ENCODE data around the gene MSH4. TPM values are rescaled to one million over a fixed set of nuclear protein-coding genes. Genes with fewer than 3 reads are reported as not detected.
A peak's percentile ranks its signal among the peaks of the same experiment; 100 is the strongest.
"Not testable (repeated sequence)": the region's sequence is repeated elsewhere in the genome, so short reads cannot be mapped to it uniquely, and the experiment has no call there.

MSH4 gene
- total RNA-seq, 1 donor from 2014 or later = 0.57 TPM

DNA sequence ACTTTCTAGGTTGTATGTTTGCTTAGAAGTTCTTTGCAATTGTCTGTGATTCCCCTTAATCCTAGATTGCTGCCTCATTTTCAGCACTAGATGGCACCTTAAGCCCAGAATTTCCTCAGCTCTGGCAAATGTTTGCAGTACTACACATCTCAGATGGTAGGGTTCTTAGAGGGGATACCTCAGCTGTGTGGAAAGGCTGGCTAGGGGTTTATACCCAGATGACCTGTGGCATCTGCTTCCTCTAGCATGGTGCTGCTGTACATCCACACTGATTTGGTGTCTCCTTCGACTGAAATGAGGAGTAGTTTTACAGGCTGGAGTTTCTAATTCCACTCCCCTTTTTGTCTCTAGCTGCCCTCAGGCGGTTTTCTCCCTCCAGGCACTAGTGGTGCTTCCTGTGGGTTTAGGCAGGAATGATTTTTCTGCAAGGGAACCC lies 112.1 kb downstream of the MSH4 start:
- H3K27me3 Mint-ChIP-seq = no peaks in the 10 kb centered on the region
- no peak for DNase-seq (ENCODE audit: low spot score, unreplicated experiment)
- H3K4me3 Mint-ChIP-seq (ENCODE audit: low read depth) = no peak overlapping the region
- peaks cover 2% of the 10 kb centered on the region for H3K4me1 Mint-ChIP-seq (ENCODE audit: low read depth)
- H3K27ac Mint-ChIP-seq = no peak overlapping the region
- peaks cover 8% of the 10 kb centered on the region for H3K9me3 Mint-ChIP-seq (ENCODE audit: low read depth)
- no peaks in the 10 kb centered on the region for H3K36me3 Mint-ChIP-seq (ENCODE audit: insufficient read depth)
- TF ChIP-seq, protein P1, sequence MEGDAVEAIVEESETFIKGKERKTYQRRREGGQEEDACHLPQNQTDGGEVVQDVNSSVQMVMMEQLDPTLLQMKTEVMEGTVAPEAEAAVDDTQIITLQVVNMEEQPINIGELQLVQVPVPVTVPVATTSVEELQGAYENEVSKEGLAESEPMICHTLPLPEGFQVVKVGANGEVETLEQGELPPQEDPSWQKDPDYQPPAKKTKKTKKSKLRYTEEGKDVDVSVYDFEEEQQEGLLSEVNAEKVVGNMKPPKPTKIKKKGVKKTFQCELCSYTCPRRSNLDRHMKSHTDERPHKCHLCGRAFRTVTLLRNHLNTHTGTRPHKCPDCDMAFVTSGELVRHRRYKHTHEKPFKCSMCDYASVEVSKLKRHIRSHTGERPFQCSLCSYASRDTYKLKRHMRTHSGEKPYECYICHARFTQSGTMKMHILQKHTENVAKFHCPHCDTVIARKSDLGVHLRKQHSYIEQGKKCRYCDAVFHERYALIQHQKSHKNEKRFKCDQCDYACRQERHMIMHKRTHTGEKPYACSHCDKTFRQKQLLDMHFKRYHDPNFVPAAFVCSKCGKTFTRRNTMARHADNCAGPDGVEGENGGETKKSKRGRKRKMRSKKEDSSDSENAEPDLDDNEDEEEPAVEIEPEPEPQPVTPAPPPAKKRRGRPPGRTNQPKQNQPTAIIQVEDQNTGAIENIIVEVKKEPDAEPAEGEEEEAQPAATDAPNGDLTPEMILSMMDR (IDR thresholded peaks at IDR 0.05; ENCODE audit: unreplicated experiment) = peak; percentile 61

DNA sequence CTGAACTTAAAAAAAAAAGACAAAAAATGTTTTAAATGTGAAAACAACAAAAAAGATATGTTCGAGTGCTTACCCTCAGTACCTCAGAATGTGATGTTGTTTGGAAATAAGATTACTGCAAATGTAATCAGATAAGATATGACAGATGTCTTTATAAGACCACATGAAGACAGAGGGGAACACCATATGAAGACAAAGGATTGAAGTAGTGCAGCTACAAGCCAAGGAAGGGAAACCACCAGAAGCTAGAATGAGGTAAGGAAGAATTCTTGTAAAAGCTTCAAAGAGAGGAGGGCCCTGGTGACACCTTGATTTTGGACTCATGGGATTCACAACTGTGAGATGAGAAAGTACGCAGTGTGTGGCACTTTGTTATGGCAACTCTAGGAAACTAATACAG lies 120.2 kb downstream of the MSH4 start:
- H3K36me3 Mint-ChIP-seq (ENCODE audit: insufficient read depth) = no peaks in the 10 kb centered on the region

DNA sequence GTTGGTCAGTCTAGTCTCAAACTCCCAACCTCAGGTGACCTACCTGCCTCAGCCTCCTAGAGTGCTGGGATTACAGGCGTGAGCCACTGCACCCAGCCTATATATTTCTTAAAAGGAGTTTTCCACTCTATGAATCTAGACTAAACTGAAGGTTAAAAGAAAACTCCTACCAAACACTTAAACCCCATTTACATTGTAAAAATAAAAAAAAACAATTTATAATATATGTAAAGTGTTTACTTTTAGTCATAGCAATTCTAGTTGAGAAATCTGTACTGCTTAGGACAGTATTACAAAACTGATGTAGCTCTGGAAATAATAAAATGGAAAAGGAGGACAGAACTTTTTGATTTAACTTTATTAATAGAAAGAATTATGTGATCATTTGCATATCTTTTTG lies 126.0 kb downstream of the MSH4 start:
- Mint-ChIP-seq H3K27ac (no peak overlapping the region), H3K27me3 (no peaks in the 10 kb centered on the region), H3K9me3 (ENCODE audit: low read depth) (peaks cover 5% of the 10 kb centered on the region), H3K4me3 (ENCODE audit: low read depth) (no peak overlapping the region), H3K36me3 (ENCODE audit: insufficient read depth) (no peaks in the 10 kb centered on the region), H3K4me1 (ENCODE audit: low read depth) (no peaks in the 10 kb centered on the region)
- TF ChIP-seq, protein P1 (IDR thresholded peaks at IDR 0.05; ENCODE audit: unreplicated experiment) = no peak
- DNase-seq (ENCODE audit: low spot score, unreplicated experiment) = no peak

More for the DNA sequence above, 120.2 kb downstream of the MSH4 start:
- no peaks in the 10 kb centered on the region for H3K27me3 Mint-ChIP-seq
- no peak overlapping the region for H3K4me3 Mint-ChIP-seq (ENCODE audit: low read depth)
- DNase-seq (ENCODE audit: low spot score, unreplicated experiment) = no peak
- no peaks in the 10 kb centered on the region for H3K4me1 Mint-ChIP-seq (ENCODE audit: low read depth)
- H3K27ac Mint-ChIP-seq = no peak overlapping the region
- peaks cover 5% of the 10 kb centered on the region for H3K9me3 Mint-ChIP-seq (ENCODE audit: low read depth)
- TF ChIP-seq, protein P1 (IDR thresholded peaks at IDR 0.05; ENCODE audit: unreplicated experiment) = no peak

DNA sequence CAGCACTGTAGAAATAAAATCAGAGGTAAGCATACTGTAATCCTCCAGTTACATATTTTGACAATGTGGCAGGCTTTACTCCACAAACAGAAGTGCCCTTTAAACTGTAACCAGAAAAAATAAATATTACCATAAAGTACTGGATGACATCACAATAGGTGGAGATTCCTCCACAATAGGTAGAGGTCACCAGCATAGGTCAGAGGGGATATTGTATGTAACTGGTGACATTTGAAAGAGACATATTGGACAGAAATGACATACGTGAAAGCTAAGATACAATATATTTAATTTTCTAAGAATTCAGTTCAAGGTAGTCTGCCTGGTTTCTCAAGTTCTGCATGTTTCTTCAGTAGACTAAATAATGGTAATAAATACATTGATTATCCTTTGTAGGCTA lies 135.6 kb downstream of the MSH4 start, which contains the start of gene ASB17:
TSS of gene ASB17 (minus strand) at position 101 of the 400 bp plus-strand sequence. CDS start 113 bp downstream, outside the sequence.
- H3K36me3 Mint-ChIP-seq (ENCODE audit: insufficient read depth) = no peaks in the 10 kb centered on the region
- TF ChIP-seq, protein P1 (IDR thresholded peaks at IDR 0.05; ENCODE audit: unreplicated experiment) = no peak
- no peak within 1 kb of the TSS for H3K4me3 Mint-ChIP-seq (ENCODE audit: low read depth)
- H3K4me1 Mint-ChIP-seq (ENCODE audit: low read depth) = no peaks in the 10 kb centered on the region
- H3K27ac Mint-ChIP-seq = no peak within 1 kb of the TSS
- no peak for DNase-seq (ENCODE audit: low spot score, unreplicated experiment)
- no peaks in the 10 kb centered on the region for H3K9me3 Mint-ChIP-seq (ENCODE audit: low read depth)
- no peaks in the 10 kb centered on the region for H3K27me3 Mint-ChIP-seq

DNA sequence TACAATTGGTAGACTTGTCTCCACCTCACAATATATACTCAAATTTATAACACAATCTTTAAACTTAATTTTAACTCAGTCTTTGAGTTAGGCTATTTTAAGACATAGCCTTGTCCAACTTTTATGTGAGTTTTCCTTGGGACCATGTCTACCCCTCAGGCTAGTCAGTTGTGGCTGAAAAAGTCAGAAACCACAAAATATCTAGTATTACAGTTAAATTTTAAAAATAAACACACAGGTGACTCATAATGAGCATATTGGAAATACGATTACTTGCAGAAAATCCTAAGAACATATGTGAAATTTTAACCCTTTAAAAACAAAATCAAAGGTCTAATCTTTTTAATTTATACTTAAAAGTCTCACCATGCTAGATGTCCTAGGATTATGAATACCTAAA lies 140.4 kb downstream of the MSH4 start:
- no peak overlapping the region for H3K4me3 Mint-ChIP-seq (ENCODE audit: low read depth)
- peaks cover 4% of the 10 kb centered on the region for H3K9me3 Mint-ChIP-seq (ENCODE audit: low read depth)
- TF ChIP-seq, protein P1 (IDR thresholded peaks at IDR 0.05; ENCODE audit: unreplicated experiment) = no peak
- H3K27me3 Mint-ChIP-seq = no peaks in the 10 kb centered on the region
- no peaks in the 10 kb centered on the region for H3K36me3 Mint-ChIP-seq (ENCODE audit: insufficient read depth)
- DNase-seq (ENCODE audit: low spot score, unreplicated experiment) = no peak
- no peaks in the 10 kb centered on the region for H3K4me1 Mint-ChIP-seq (ENCODE audit: low read depth)
- no peak overlapping the region for H3K27ac Mint-ChIP-seq

DNA sequence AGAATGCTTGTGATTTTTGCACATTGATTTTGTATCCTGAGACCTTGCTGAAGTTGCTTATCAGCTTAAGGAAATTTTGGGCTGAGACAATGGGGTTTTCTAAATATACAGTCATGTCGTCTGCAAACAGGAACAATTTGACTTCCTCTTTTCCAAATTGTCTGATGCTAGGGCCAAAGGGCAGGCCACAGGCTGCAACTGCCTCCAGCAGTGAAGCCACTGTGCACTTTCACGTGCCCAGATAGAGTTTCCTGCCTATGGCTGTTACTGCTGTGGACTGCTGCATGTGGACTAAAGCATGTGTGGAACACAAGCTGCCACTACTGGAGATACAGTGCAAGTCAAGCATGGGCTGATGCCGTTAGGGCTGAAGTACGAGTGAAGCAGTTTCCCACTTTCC lies 146.4 kb downstream of the MSH4 start:
- DNase-seq (ENCODE audit: low spot score, unreplicated experiment); H3K4me3 Mint-ChIP-seq (ENCODE audit: low read depth); H3K4me1 Mint-ChIP-seq (ENCODE audit: low read depth); H3K27me3 Mint-ChIP-seq; H3K36me3 Mint-ChIP-seq (ENCODE audit: insufficient read depth); H3K27ac Mint-ChIP-seq: not testable (repeated sequence)
- peaks cover 27% of the 10 kb centered on the region for H3K9me3 Mint-ChIP-seq (ENCODE audit: low read depth)

Measured in progenitor cell of endocrine pancreas (in vitro differentiated cells).